Suprapubic skin (tissue), 3 donors: Measurements from ENCODE around the gene CNTN4.

Experiments
- CTCF ChIP-seq, 2 donors: fragments of 200-600 bp in 1 of 2; fragments of 450-650 bp in 1 of 2; sonication (generic) in 1 of 2; IDR thresholded peaks; one replicate each; pipeline ENCODE4 v1.5.1; 2016 to 2019; ENCODE audit warnings: antibody characterized with exemption in 2 of 2, mild to moderate bottlenecking in 1 of 2, moderate library complexity in 1 of 2
- EP300 ChIP-seq: sonication (generic); formaldehyde crosslinking; IDR thresholded peaks from one replicate; pipeline ENCODE4 v1.6.1; 2017; ENCODE audit warnings: antibody characterized with exemption
- POLR2A ChIP-seq, 2 donors: fragments of 450-650 bp; IDR thresholded peaks; one replicate each; pipeline ENCODE4 v1.6.1; 2017; ENCODE audit warnings: antibody characterized with exemption in 2 of 2, mild to moderate bottlenecking in 2 of 2, moderate library complexity in 2 of 2

- TF ChIP-seq CTCF (IDR thresholded peaks at IDR 0.05): no peak
- TF ChIP-seq POLR2A (IDR thresholded peaks at IDR 0.05): no peak
- TF ChIP-seq EP300: no peak
Measured at GRCh38 chr3:2876362-2876761, 777.7 kb downstream of the CNTN4 start.
